ENCODE results near the gene MAPK6.

DNA sequence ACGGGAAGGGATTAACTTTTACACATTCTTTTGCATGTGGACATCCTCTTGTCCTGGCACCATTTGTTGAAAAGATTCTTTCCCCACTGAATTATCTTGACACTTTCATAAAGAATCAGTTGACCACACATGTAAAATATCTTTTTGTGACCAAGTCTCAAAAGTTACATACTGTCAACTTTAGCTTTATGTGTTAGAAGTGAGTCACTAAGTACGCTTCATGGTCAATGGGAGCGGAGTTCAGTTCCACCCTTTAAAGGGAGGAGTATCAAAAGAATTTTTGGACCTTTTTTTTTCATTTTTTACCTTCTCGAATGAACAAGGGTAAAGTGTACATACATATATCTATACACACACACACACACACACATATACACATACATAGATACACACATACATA is 35.4 kb downstream of the MAPK6 start:
- TF ChIP-seq, protein P1, sequence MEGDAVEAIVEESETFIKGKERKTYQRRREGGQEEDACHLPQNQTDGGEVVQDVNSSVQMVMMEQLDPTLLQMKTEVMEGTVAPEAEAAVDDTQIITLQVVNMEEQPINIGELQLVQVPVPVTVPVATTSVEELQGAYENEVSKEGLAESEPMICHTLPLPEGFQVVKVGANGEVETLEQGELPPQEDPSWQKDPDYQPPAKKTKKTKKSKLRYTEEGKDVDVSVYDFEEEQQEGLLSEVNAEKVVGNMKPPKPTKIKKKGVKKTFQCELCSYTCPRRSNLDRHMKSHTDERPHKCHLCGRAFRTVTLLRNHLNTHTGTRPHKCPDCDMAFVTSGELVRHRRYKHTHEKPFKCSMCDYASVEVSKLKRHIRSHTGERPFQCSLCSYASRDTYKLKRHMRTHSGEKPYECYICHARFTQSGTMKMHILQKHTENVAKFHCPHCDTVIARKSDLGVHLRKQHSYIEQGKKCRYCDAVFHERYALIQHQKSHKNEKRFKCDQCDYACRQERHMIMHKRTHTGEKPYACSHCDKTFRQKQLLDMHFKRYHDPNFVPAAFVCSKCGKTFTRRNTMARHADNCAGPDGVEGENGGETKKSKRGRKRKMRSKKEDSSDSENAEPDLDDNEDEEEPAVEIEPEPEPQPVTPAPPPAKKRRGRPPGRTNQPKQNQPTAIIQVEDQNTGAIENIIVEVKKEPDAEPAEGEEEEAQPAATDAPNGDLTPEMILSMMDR (IDR thresholded peaks at IDR 0.05) = no peak
- no peak for TF ChIP-seq POLR2A (IDR thresholded peaks at IDR 0.05)

Data from transverse colon (tissue), 3 donors.